ENCODE results near the gene MRM2. TPM values are rescaled to one million over a fixed set of nuclear protein-coding genes. Genes with fewer than 3 reads are reported as not detected.

MRM2 gene
- total and polyA plus RNA-seq, 10 donors, result 19.0 to 35.8 (median 23.7) TPM

- H3K27me3 ChIP-seq (replicated peaks in 1 of 7), result no peaks in the 10 kb centered on the region
- H3K27ac ChIP-seq, result no peak overlapping the region
- no peak for TF ChIP-seq POLR2A (IDR thresholded peaks at IDR 0.05)
- no peak for TF ChIP-seq CTCF (IDR thresholded peaks at IDR 0.05 in 8 of 11, conservative IDR thresholded peaks at IDR 0.05 in 3 of 11)
- TF ChIP-seq POLR2AphosphoS5 (IDR thresholded peaks at IDR 0.05), result no peak
- intact Hi-C loops (cut with DNase I; ENCODE audit: low total_unique reads), result no loop called here
- H3K9me3 ChIP-seq, result no peaks in the 10 kb centered on the region
- 87 to 96% (median 94%) methylated on average over 16 of the region's 16 CpGs for WGBS, 5 donors
- no peak overlapping the region for H3K4me3 ChIP-seq
- no peak for DNase-seq
- peaks cover 0 to 19% (median 5%) of the 10 kb centered on the region in 6 donors for H3K4me1 ChIP-seq
- peaks cover 3 to 100% (median 79%) of the 10 kb centered on the region in 6 donors for H3K36me3 ChIP-seq
Measured at GRCh38 chr7:2220506-2220905, 21.5 kb downstream of the MRM2 start.

- WGBS, 5 donors, result 91 to 96% (median 95%) methylated on average over 12 to 19 of the region's 19 CpGs
- DNase-seq, result no peak
- intact Hi-C loops (cut with DNase I; ENCODE audit: low total_unique reads), result no loop called here
- H3K9me3 ChIP-seq, result no peaks in the 10 kb centered on the region
- H3K4me3 ChIP-seq, result no peak overlapping the region
- H3K4me1 ChIP-seq, result peaks cover 0 to 14% (median 3%) of the 10 kb centered on the region in 6 donors
- H3K36me3 ChIP-seq, result peaks cover 3 to 100% (median 79%) of the 10 kb centered on the region in 6 donors
- no peak for TF ChIP-seq POLR2AphosphoS5 (IDR thresholded peaks at IDR 0.05)
- no peak for TF ChIP-seq POLR2A (IDR thresholded peaks at IDR 0.05)
- TF ChIP-seq CTCF (IDR thresholded peaks at IDR 0.05 in 8 of 11, conservative IDR thresholded peaks at IDR 0.05 in 3 of 11), result no peak
- no peak overlapping the region for H3K27ac ChIP-seq
- no peaks in the 10 kb centered on the region for H3K27me3 ChIP-seq (replicated peaks in 1 of 7)
Measured at GRCh38 chr7:2220030-2220429, 22.0 kb downstream of the MRM2 start.

- H3K36me3 ChIP-seq, result peaks cover 3 to 100% (median 81%) of the 10 kb centered on the region in 6 donors
- DNase-seq, result no peak
- intact Hi-C loops (cut with DNase I; ENCODE audit: low total_unique reads), result no loop called here
Measured at GRCh38 chr7:2219606-2220005, 22.4 kb downstream of the MRM2 start.

GRCh38 chr7:2219136-2219535, 22.9 kb downstream of the MRM2 start:
- Histone ChIP-seq H3K36me3 (peaks cover 3 to 100% (median 86%) of the 10 kb centered on the region in 6 donors), H3K27me3 (replicated peaks in 1 of 7) (no peaks in the 10 kb centered on the region), H3K27ac (no peak overlapping the region), H3K4me3 (no peak overlapping the region), H3K4me1 (peaks cover 0 to 5% (median 2%) of the 10 kb centered on the region in 6 donors), H3K9me3 (no peaks in the 10 kb centered on the region)
- TF ChIP-seq CTCF (IDR thresholded peaks at IDR 0.05 in 8 of 11, conservative IDR thresholded peaks at IDR 0.05 in 3 of 11) (no peak), POLR2AphosphoS5 (IDR thresholded peaks at IDR 0.05) (no peak), POLR2A (IDR thresholded peaks at IDR 0.05) (no peak)
- intact Hi-C loops (cut with DNase I; ENCODE audit: low total_unique reads), result no loop called here
- DNase-seq, result no peak
- 87 to 97% (median 93%) methylated on average over 14 to 15 of the region's 15 CpGs for WGBS, 5 donors

More at GRCh38 chr7:2219606-2220005, 22.4 kb downstream of the MRM2 start:
- WGBS, 5 donors, result 88 to 100% (median 97%) methylated on average over 6 to 8 of the region's 8 CpGs
- H3K4me3 ChIP-seq, result no peak overlapping the region
- H3K4me1 ChIP-seq, result peaks cover 0 to 10% (median 3%) of the 10 kb centered on the region in 6 donors
- no peaks in the 10 kb centered on the region for H3K27me3 ChIP-seq (replicated peaks in 1 of 7)
- TF ChIP-seq CTCF (IDR thresholded peaks at IDR 0.05 in 8 of 11, conservative IDR thresholded peaks at IDR 0.05 in 3 of 11) (no peak), POLR2A (IDR thresholded peaks at IDR 0.05) (no peak), POLR2AphosphoS5 (IDR thresholded peaks at IDR 0.05) (no peak)
- no peak overlapping the region for H3K27ac ChIP-seq
- no peaks in the 10 kb centered on the region for H3K9me3 ChIP-seq

Measured in spleen (tissue), 11 donors.